ENCODE measurements around the gene PKD2L2.
"Not testable (repeated sequence)": the region's sequence is repeated elsewhere in the genome, so short reads cannot be mapped to it uniquely, and the experiment has no call there.

The PKD2L2 gene

DNA sequence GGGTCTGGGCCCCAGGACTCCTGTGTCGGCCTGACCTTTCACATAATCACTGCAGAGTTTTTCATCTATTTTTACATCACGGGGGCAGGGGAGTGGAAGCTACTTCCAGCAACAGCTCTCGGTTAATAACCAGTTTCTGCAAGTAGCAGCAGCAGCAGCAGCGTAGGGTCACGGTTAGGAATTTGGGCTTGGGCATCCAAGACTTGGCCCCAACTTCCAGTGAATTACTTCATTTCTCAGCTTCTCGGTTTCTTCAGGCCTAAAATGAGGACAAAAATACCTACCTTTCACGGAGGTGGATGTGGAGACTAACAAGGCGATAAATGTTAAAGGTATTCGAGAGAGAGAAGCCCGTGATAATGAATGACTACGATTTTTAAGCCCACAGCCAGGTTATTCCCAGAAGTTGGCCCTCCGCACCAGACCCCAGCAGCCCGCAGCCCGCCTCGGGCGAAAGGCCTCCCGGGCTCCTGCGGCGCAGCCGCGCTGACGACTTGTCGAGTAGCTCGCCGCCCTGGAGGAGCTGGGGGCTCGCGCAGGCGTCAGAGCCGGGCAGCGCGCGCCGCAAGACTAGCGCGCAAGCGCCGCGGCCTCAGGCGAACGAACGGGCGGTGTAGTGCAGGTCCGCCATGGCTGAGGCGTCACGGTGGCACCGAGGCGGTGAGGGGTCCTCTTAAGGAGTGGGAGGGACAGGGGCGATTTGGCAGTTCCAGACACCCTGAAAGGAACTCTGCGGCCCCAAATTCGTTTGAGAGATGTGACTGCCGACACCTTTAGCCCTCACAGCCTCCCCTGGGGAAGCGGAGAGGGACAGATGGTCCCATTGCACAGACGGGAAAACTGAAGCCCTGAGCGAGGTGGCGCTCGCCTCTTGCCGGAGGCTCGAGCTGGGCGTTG, at the start of gene PKD2L2:
PKD2L2 (plus strand) TSS at position 595 of the 897 bp plus-strand sequence; CDS start at position 630, 35 bp downstream.
- Mint-ChIP-seq H3K27me3 (no peaks in the 10 kb centered on the region), H3K4me1 (ENCODE audit: low read depth) (peaks cover 26% of the 10 kb centered on the region), H3K36me3 (ENCODE audit: low read depth) (no peaks in the 10 kb centered on the region), H3K27ac (peak within 1 kb of the TSS; percentile 88), H3K9me3 (no peaks in the 10 kb centered on the region), H3K4me3 (peak within 1 kb of the TSS; percentile 86)

- Mint-ChIP-seq H3K27ac (no peak overlapping the region), H3K36me3 (ENCODE audit: low read depth) (no peaks in the 10 kb centered on the region), H3K9me3 (no peaks in the 10 kb centered on the region), H3K27me3 (no peaks in the 10 kb centered on the region), H3K4me3 (no peak overlapping the region), H3K4me1 (ENCODE audit: low read depth) (no peaks in the 10 kb centered on the region)
Measured at GRCh38 chr5:137842296-137842695, 47.0 kb upstream of the PKD2L2 start.

GRCh38 chr5:137843676-137844299, 45.5 kb upstream of the PKD2L2 start:
- Mint-ChIP-seq H3K9me3 (no peaks in the 10 kb centered on the region), H3K4me1 (ENCODE audit: low read depth) (no peaks in the 10 kb centered on the region), H3K27ac (no peak overlapping the region), H3K36me3 (ENCODE audit: low read depth) (no peaks in the 10 kb centered on the region), H3K4me3 (no peak overlapping the region), H3K27me3 (no peaks in the 10 kb centered on the region)

GRCh38 chr5:137845472-137845871, 43.8 kb upstream of the PKD2L2 start:
- Mint-ChIP-seq H3K27ac (no peak overlapping the region), H3K4me3 (no peak overlapping the region), H3K36me3 (ENCODE audit: low read depth) (no peaks in the 10 kb centered on the region), H3K9me3 (no peaks in the 10 kb centered on the region), H3K27me3 (no peaks in the 10 kb centered on the region), H3K4me1 (ENCODE audit: low read depth) (no peaks in the 10 kb centered on the region)

DNA sequence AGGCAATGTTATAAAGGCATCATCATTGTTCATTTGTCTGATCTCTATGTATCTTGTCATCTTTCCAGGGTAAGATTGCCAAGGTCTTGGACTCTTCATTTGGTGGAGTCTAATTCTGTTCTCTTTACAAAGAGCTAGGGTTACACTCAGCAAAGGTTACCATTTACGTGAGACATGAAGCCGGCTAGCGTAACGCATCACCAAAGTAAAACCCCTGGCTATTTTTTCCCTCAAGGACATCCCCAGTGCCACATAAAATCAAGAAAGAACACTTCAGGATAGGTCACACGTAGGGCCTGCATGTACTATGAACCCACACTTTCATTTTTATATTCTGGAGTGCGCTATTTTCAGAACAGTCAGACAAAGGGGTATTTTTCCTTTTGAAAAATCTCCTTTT, 41.6 kb upstream of the PKD2L2 start:
- Mint-ChIP-seq H3K4me1 (ENCODE audit: low read depth) (no peaks in the 10 kb centered on the region), H3K36me3 (ENCODE audit: low read depth) (no peaks in the 10 kb centered on the region)

DNA sequence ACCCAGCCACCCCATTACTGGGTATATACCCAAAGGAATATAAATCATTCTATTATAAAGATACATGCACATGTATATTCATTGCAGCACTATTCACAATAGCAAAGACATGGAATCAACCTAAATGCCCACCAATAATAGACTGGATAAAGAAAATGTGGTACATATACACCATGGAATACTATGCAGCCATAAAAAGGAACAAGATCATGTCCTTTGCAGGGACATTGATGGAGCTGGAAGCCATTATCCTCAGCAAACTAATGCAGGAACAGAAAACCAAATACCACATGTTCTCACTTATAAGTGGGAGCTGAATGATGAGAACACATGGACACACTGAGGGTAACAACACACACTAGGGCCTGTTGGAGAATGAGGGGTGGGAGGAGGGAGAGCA, 36.1 kb upstream of the PKD2L2 start:
- H3K36me3 Mint-ChIP-seq (ENCODE audit: low read depth); H3K27me3 Mint-ChIP-seq; H3K4me1 Mint-ChIP-seq (ENCODE audit: low read depth); H3K4me3 Mint-ChIP-seq; H3K27ac Mint-ChIP-seq; H3K9me3 Mint-ChIP-seq: not testable (repeated sequence)

More for the DNA sequence above, 41.6 kb upstream of the PKD2L2 start:
- H3K9me3 Mint-ChIP-seq = no peaks in the 10 kb centered on the region
- H3K27ac Mint-ChIP-seq = no peak overlapping the region
- no peaks in the 10 kb centered on the region for H3K27me3 Mint-ChIP-seq
- H3K4me3 Mint-ChIP-seq = no peak overlapping the region

- Mint-ChIP-seq H3K9me3 (no peaks in the 10 kb centered on the region), H3K36me3 (ENCODE audit: low read depth) (no peaks in the 10 kb centered on the region), H3K27me3 (no peaks in the 10 kb centered on the region), H3K27ac (no peak overlapping the region), H3K4me3 (no peak overlapping the region), H3K4me1 (ENCODE audit: low read depth) (peaks cover 11% of the 10 kb centered on the region)
Measured at GRCh38 chr5:137856201-137856600, 33.1 kb upstream of the PKD2L2 start.

DNA sequence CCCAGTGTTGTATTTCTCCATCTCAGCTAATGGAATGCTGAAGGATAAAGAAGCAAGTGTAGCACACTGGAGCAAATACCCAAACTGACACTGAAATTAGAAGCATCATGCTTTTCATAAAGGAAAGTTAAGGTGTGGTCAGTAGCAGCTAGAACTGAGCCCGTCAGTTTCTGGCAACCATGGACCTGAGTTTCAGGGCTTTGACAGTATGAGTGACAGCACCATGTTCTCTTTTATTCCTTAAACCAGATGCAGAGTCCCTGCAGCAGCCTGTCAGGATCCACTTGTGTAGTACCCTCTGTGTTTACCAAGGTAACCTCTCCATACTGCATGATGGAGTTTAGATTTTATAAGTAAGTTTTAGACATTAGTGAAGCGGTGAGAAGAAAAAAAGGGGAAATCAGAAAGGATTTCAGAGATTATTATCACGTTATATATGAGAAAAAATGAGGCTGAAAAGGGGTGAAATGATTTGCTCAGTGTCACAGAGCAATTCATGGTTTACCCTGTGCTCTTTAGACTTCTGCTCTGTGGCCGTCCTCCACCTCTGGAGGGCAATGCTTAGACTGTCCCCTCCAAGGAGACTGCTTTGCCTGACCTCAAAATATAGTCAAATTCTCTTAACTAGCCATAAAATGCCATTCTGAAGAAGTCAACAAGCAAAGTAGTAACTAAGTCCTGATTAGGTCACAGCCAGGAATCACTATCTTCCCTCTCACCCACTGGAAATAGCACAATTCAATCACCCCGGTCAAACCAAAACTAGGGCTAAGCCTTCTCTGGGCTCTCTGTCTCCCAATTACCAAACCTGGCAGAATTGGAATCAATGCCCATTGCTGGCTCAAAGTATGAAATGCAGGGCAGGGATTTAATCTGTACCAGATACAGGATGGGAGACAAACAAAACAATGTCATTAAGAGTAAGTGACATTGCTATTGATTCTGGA, 32.1 kb upstream of the PKD2L2 start:
- no peak overlapping the region for H3K4me3 Mint-ChIP-seq
- no peaks in the 10 kb centered on the region for H3K36me3 Mint-ChIP-seq (ENCODE audit: low read depth)
- H3K9me3 Mint-ChIP-seq = no peaks in the 10 kb centered on the region
- no peak overlapping the region for H3K27ac Mint-ChIP-seq
- peaks cover 11% of the 10 kb centered on the region for H3K4me1 Mint-ChIP-seq (ENCODE audit: low read depth)
- H3K27me3 Mint-ChIP-seq = no peaks in the 10 kb centered on the region

GRCh38 chr5:137858223-137858916, 30.9 kb upstream of the PKD2L2 start:
- no peak overlapping the region for H3K27ac Mint-ChIP-seq

DNA sequence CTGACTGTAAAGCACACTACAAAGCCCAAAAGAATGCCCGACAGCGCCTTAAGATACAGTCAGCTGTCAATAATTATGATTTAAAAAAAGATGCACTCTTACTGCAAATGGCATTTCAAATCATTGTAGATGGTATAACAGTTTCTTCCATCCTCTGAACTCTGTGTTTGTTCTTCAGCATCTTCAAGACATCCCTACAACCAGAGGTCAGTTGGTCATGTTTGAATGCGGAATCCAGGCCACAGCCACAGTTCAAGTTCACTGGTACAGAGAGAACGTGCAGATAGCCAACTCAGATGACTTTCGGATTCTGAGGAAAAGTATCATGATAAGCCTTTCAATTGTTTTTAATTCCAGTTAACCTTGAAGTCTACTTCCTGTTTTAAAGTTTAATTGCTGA, 30.3 kb upstream of the PKD2L2 start:
- Mint-ChIP-seq H3K4me1 (ENCODE audit: low read depth) (peaks cover 11% of the 10 kb centered on the region), H3K36me3 (ENCODE audit: low read depth) (no peaks in the 10 kb centered on the region), H3K27me3 (no peaks in the 10 kb centered on the region), H3K4me3 (no peak overlapping the region), H3K9me3 (no peaks in the 10 kb centered on the region), H3K27ac (no peak overlapping the region)

More at GRCh38 chr5:137858223-137858916, 30.9 kb upstream of the PKD2L2 start:
- H3K4me1 Mint-ChIP-seq (ENCODE audit: low read depth) = peaks cover 11% of the 10 kb centered on the region
- H3K4me3 Mint-ChIP-seq = peak overlapping the region; percentile 52
- H3K27me3 Mint-ChIP-seq = no peaks in the 10 kb centered on the region
- H3K36me3 Mint-ChIP-seq (ENCODE audit: low read depth) = no peaks in the 10 kb centered on the region
- H3K9me3 Mint-ChIP-seq = no peaks in the 10 kb centered on the region

- peaks cover 11% of the 10 kb centered on the region for H3K4me1 Mint-ChIP-seq (ENCODE audit: low read depth)
- H3K27ac Mint-ChIP-seq = no peak overlapping the region
- H3K27me3 Mint-ChIP-seq = no peaks in the 10 kb centered on the region
- H3K4me3 Mint-ChIP-seq = no peak overlapping the region
- H3K36me3 Mint-ChIP-seq (ENCODE audit: low read depth) = no peaks in the 10 kb centered on the region
- no peaks in the 10 kb centered on the region for H3K9me3 Mint-ChIP-seq
Measured at GRCh38 chr5:137862251-137862650, 27.0 kb upstream of the PKD2L2 start.

DNA sequence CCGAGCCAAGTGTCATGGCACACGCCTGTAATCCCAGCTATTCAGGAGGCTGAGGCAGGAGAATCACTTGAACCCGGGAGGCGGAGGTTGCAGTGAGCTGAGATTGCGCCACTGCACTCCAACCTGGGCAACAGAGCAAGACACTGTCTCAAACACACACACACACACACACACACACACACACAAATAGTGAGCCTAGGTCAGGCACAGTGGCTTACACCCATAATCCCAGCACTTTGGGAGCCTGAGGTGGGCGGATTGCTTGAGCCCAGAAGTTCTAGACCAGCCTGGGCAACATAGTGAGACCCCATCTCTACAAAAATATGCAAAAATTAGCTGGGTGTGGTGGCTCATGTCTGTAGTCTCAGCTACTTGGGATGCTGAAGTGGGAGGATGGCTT, 25.6 kb upstream of the PKD2L2 start:
- not testable (repeated sequence) for H3K36me3 Mint-ChIP-seq (ENCODE audit: low read depth); H3K27me3 Mint-ChIP-seq; H3K4me1 Mint-ChIP-seq (ENCODE audit: low read depth); H3K9me3 Mint-ChIP-seq; H3K27ac Mint-ChIP-seq; H3K4me3 Mint-ChIP-seq

DNA sequence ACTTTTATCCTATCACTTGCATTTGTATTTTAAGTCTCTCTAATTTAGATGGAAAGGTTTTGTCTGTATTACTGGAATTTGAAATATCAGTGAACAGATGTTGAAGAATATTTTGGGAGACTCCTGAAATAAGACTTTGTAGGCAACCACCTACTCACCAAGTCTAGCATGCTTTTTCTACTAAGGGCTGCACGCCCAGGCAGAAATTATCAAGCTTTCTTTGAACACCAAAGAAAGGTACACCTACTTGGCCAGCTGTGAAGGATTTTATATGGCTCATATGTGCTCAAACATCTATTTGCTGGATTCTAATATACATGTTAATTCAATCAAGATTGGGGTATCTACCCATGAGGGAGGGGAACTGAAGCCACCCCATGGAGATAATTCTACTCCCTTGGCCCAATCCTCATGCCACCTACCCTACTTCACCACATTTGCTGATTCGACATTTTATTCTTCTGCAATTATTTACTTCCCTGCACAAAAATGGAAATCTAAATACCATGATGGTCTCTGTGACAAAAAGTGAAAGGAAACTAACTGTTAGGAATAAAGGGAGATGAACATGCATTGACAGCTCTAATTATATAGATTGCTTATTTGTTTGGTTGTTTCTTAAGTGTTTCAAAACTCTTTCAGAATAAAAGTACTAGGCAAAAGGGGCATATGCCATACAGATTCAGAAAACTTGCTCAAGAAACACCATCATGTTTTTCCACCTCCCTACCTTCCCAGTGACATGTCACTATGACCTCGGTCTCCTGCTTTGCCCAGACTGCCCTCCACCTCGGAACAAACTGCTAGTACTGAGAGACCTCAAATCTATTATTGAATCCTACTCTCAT, 22.5 kb upstream of the PKD2L2 start:
- no peaks in the 10 kb centered on the region for H3K36me3 Mint-ChIP-seq (ENCODE audit: low read depth)
- H3K27ac Mint-ChIP-seq = no peak overlapping the region
- no peaks in the 10 kb centered on the region for H3K4me1 Mint-ChIP-seq (ENCODE audit: low read depth)
- H3K4me3 Mint-ChIP-seq = no peak overlapping the region
- no peaks in the 10 kb centered on the region for H3K27me3 Mint-ChIP-seq
- H3K9me3 Mint-ChIP-seq = no peaks in the 10 kb centered on the region

DNA sequence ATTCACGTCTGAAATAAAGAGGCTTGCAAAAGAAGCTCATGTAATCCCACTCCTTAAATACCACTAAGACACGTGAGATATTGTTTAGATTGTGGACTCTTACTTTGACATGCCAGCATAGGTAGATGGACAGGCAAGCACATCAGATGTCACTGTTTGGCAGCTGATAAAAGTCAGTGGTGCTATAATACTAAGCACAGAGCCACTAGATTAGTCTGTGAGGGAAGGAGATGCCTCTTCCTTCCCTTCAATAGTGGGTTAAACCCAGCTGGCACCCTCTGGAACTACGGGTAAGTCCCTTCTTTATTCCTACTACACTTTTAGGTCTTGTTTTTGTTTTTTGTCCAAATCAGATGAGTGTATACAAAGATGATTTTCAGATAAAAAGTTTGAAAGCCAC, 21.6 kb upstream of the PKD2L2 start, which contains the start of gene MYOT:
MYOT (plus strand) TSS at position 197 of the 400 bp plus-strand sequence. CDS start 2,792 bp downstream, outside the sequence.
- Mint-ChIP-seq H3K4me3 (no peak within 1 kb of the TSS), H3K9me3 (no peaks in the 10 kb centered on the region)

More for the DNA sequence above, 21.6 kb upstream of the PKD2L2 start, which contains the start of gene MYOT:
- Mint-ChIP-seq H3K27me3 (no peaks in the 10 kb centered on the region), H3K36me3 (ENCODE audit: low read depth) (no peaks in the 10 kb centered on the region), H3K27ac (no peak within 1 kb of the TSS), H3K4me1 (ENCODE audit: low read depth) (no peaks in the 10 kb centered on the region)
